ENCODE measurements around the gene OCRL.
A peak's percentile ranks its signal among the peaks of the same experiment; 100 is the strongest.
"Not testable (repeated sequence)": the region's sequence is repeated elsewhere in the genome, so short reads cannot be mapped to it uniquely, and the experiment has no call there.

OCRL gene

GRCh38 chrX:129557844-129558480 is 17.9 kb downstream of the OCRL start:
- peaks cover 16% of the 10 kb centered on the region for H3K4me1 Mint-ChIP-seq
- no peak for TF ChIP-seq CTCF (IDR thresholded peaks at IDR 0.05; ENCODE audit: unreplicated experiment in 3 of 3)
- no peaks in the 10 kb centered on the region for H3K27me3 Mint-ChIP-seq (ENCODE audit: low read depth)
- no peak overlapping the region for H3K4me3 Mint-ChIP-seq
- H3K36me3 Mint-ChIP-seq (ENCODE audit: low read depth): peaks cover 67% of the 10 kb centered on the region
- peak overlapping the region; percentile 37 to 81 (median 64) for H3K27ac Mint-ChIP-seq
- H3K9me3 Mint-ChIP-seq: peaks cover 3% of the 10 kb centered on the region

DNA sequence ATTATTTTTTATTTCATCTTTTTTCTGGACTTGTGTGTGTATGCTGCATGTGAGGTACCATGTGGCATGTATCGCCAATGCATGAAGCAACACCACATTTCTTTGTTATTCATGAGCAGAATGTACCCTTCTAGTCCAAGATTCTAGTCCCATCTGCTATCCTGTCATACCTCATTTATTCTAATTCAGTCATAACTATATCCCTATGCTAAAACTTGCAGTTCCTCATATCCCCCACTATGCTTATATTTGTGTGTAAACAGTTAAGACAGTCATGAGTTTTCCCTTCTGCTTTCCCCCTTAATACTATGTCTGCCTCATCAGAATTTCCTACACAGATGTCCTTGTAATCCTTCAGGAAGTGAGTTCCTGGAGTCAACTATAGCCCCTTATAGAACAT is 19.7 kb downstream of the OCRL start:
- H3K4me1 Mint-ChIP-seq: peaks cover 16% of the 10 kb centered on the region
- no peak overlapping the region for H3K4me3 Mint-ChIP-seq
- H3K27me3 Mint-ChIP-seq (ENCODE audit: low read depth): no peaks in the 10 kb centered on the region
- H3K27ac Mint-ChIP-seq: peak overlapping the region in 1 of 3 experiments; percentile 78
- TF ChIP-seq CTCF (IDR thresholded peaks at IDR 0.05; ENCODE audit: unreplicated experiment in 3 of 3): no peak
- peaks cover 5% of the 10 kb centered on the region for H3K9me3 Mint-ChIP-seq
- H3K36me3 Mint-ChIP-seq (ENCODE audit: low read depth): peaks cover 74% of the 10 kb centered on the region

GRCh38 chrX:129561453-129561852 is 21.4 kb downstream of the OCRL start:
- Mint-ChIP-seq H3K4me1 (peaks cover 30% of the 10 kb centered on the region), H3K27ac (peak overlapping the region in 1 of 3 experiments; percentile 78), H3K27me3 (ENCODE audit: low read depth) (no peaks in the 10 kb centered on the region), H3K4me3 (no peak overlapping the region), H3K36me3 (ENCODE audit: low read depth) (peaks cover 82% of the 10 kb centered on the region), H3K9me3 (peaks cover 5% of the 10 kb centered on the region)
- no peak for TF ChIP-seq CTCF (IDR thresholded peaks at IDR 0.05; ENCODE audit: unreplicated experiment in 3 of 3)

DNA sequence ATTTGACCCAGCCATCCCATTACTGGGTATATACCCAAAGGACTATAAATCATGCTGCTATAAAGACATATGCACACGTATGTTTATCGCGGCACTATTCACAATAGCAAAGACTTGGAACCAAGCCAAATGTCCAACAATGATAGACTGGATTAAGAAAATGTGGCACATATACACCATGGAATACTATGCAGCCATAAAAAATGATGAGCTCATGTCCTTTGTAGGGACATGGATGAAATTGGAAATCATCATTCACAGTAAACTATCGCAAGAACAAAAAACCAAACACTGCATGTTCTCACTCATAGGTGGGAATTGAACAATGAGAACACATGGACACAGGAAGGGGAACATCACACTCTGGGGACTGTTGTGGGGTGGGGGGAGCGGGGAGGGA is 24.3 kb downstream of the OCRL start:
- H3K27ac Mint-ChIP-seq; H3K27me3 Mint-ChIP-seq (ENCODE audit: low read depth); H3K4me3 Mint-ChIP-seq; H3K9me3 Mint-ChIP-seq: not testable (repeated sequence)
- Mint-ChIP-seq H3K36me3 (ENCODE audit: low read depth) (peaks cover 82% of the 10 kb centered on the region), H3K4me1 (peaks cover 30% of the 10 kb centered on the region)

DNA sequence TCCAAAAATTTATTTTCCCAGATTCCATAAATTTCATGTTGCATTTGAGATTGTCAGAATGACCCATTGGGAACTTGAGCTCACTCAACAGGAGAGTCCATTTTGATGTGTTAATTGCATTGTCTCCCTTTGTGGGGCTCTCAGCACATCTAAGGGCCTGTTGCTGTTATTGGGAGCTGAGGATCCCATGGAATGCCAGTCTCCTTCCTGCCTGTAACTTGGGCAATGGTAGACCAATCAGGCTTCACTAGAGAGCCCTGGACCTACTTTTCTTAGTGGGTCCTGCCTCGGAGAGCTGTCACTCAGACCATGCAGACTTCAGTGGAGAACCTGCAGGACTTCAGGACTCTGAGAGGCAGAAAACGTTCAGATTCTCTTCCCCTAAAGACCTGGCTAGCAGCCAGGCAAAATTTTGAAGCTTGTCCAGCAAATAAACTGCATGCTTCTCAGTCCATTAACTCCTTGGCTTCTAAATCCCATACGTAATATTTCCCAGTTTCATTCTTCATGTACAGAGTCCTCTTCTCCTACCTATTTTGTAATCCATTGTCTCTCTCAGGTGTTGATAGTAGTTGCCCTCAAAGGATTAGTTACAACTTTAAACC is 25.1 kb downstream of the OCRL start:
- H3K27ac Mint-ChIP-seq: peak overlapping the region; percentile 82 to 89 (median 87)
- TF ChIP-seq CTCF (IDR thresholded peaks at IDR 0.05; ENCODE audit: unreplicated experiment in 3 of 3): no peak
- H3K36me3 Mint-ChIP-seq (ENCODE audit: low read depth): peaks cover 80% of the 10 kb centered on the region
- peaks cover 24% of the 10 kb centered on the region for H3K4me1 Mint-ChIP-seq
- no peaks in the 10 kb centered on the region for H3K27me3 Mint-ChIP-seq (ENCODE audit: low read depth)
- peaks cover 5% of the 10 kb centered on the region for H3K9me3 Mint-ChIP-seq
- peak overlapping the region in 1 of 3 experiments; percentile 7 for H3K4me3 Mint-ChIP-seq

DNA sequence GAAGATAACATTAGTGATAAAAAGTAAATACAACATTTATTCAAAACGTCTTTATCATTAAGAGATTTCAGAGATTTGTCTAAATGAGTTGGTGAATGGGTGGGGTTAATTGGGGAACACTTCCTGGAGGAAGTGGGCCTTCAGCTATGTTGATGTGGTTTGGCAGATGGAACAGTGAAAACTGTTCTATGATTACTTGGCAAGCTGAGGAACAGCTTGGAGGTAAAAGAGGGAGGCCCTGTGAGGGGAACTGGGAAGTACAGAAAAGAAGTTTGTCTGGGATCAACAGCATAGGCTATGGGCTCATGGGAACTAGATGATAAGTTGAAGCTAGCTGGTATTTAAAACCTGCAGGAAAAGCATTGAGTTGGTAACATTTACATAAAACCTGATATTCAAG is 26.0 kb downstream of the OCRL start:
- Mint-ChIP-seq H3K27me3 (ENCODE audit: low read depth) (no peaks in the 10 kb centered on the region), H3K9me3 (peaks cover 5% of the 10 kb centered on the region), H3K4me1 (peaks cover 16% of the 10 kb centered on the region), H3K27ac (peak overlapping the region; percentile 82 to 89 (median 87)), H3K36me3 (ENCODE audit: low read depth) (peaks cover 77% of the 10 kb centered on the region), H3K4me3 (peak overlapping the region in 2 of 3 experiments; percentile 14 to 28)
- TF ChIP-seq CTCF (IDR thresholded peaks at IDR 0.05; ENCODE audit: unreplicated experiment in 3 of 3): no peak

Data from nephron (organoid).